HepG2 (cell line): Measurements from ENCODE around the gene HCRTR1. TPM values are rescaled to one million over a fixed set of nuclear protein-coding genes. Genes with fewer than 3 reads are reported as not detected.

Source experiments
- BORCS8-MEF2B ChIP-seq: sonication (generic); formaldehyde crosslinking; IDR thresholded peaks from 2 replicates; pipeline ENCODE4 v1.8.0; 2022; ENCODE audit warnings: mild to moderate bottlenecking, missing genetic modification reagents
- CSRNP2 ChIP-seq: sonication (generic); formaldehyde crosslinking; conservative IDR thresholded peaks from 2 replicates; pipeline ENCODE4 v1.8.0; 2022; ENCODE audit warnings: low read depth, missing genetic modification reagents
- FLYWCH1 ChIP-seq: sonication (generic); formaldehyde crosslinking; IDR thresholded peaks from 2 replicates; pipeline ENCODE4 v1.8.1; 2023; ENCODE audit warnings: mild to moderate bottlenecking, missing genetic modification reagents
- IRF1 ChIP-seq: sonication (generic); formaldehyde crosslinking; IDR thresholded peaks from 2 replicates; pipeline ENCODE4 v1.4.0; 2020; ENCODE audit warnings: low read depth, mild to moderate bottlenecking, missing genetic modification reagents
- KMT2A ChIP-seq: sonication (generic); formaldehyde crosslinking; IDR thresholded peaks from 2 replicates; pipeline ENCODE4 v1.4.0; 2020; ENCODE audit warnings: missing genetic modification reagents
- MTA1 ChIP-seq: sonication (generic); formaldehyde crosslinking; IDR thresholded peaks from 2 replicates; pipeline ENCODE4 v1.4.0; 2020; ENCODE audit warnings: missing genetic modification reagents, mild to moderate bottlenecking, borderline replicate concordance
- NFE2L2 ChIP-seq: fragments of 150-350 bp; IDR thresholded peaks from 2 replicates; pipeline ENCODE4 v1.6.1; 2014; ENCODE audit warnings: low read length
- PRDM10 ChIP-seq: sonication (generic); formaldehyde crosslinking; IDR thresholded peaks from 2 replicates; pipeline ENCODE4 v1.4.0; 2020; ENCODE audit warnings: low read depth, missing genetic modification reagents
- REL ChIP-seq: sonication (generic); formaldehyde crosslinking; conservative IDR thresholded peaks from 2 replicates; pipeline ENCODE4 v1.8.0; 2022; ENCODE audit warnings: mild to moderate bottlenecking, missing genetic modification reagents, moderate library complexity
- SRSF4 ChIP-seq: fragments of 200-400 bp; formaldehyde crosslinking; IDR thresholded peaks from one replicate; pipeline ENCODE4 v1.6.1; 2018; ENCODE audit warnings: mild to moderate bottlenecking, low read depth, low read length, moderate library complexity; ENCODE audit not compliant: poor library complexity, severe bottlenecking
- SRY ChIP-seq: sonication (generic); formaldehyde crosslinking; IDR thresholded peaks from 2 replicates; pipeline ENCODE4 v1.8.0; 2022; ENCODE audit warnings: mild to moderate bottlenecking, missing genetic modification reagents
- ZBED4 ChIP-seq: sonication (generic); formaldehyde crosslinking; IDR thresholded peaks from 2 replicates; pipeline ENCODE4 v1.4.0; 2020; ENCODE audit warnings: missing genetic modification reagents, borderline replicate concordance
- ZBTB10 ChIP-seq: sonication (generic); formaldehyde crosslinking; IDR thresholded peaks from 2 replicates; pipeline ENCODE4 v1.4.0; 2020; ENCODE audit warnings: missing genetic modification reagents, borderline replicate concordance
- ZNF317 ChIP-seq: sonication (generic); formaldehyde crosslinking; IDR thresholded peaks from 2 replicates; pipeline ENCODE4 v1.5.0; 2020; ENCODE audit warnings: mild to moderate bottlenecking, missing genetic modification reagents
- ZNF616 ChIP-seq: sonication (generic); formaldehyde crosslinking; IDR thresholded peaks from 2 replicates; pipeline ENCODE4 v1.5.0; 2020; ENCODE audit warnings: low read depth, mild to moderate bottlenecking, missing genetic modification reagents
- polyA plus RNA-seq, 8 experiments: library from polyadenylated mRNA; depleted of rRNA in 3 of 8; stranded (reverse) in 7 of 8; unstranded in 1 of 8; fragments of >200 nt; fragmentation: Illumina TruSeq in 4 of 8; extraction: Trizol in 4 of 8; gene quantifications; 2 replicates each; pipeline versions ENCODE4 v1.2.1 to v1.2.3, GENCODE V29; 2011 to 2016; ENCODE audit warnings: low read depth in 4 of 8, missing spikeins in 1 of 8, mixed read lengths in 1 of 8; ENCODE audit not compliant: insufficient read depth in 1 of 8
- total RNA-seq, 5 experiments: library from RNA; depleted of rRNA; stranded (reverse); fragments of >200 nt; fragmentation: Illumina TruSeq; extraction: Trizol; gene quantifications; 2 replicates each; pipeline ENCODE4 v1.2.3, GENCODE V29; 2016; ENCODE audit warnings: low read depth in 1 of 5

HCRTR1 gene
- total and polyA plus RNA-seq, 2 of the 13 experiments (the other 11 are each of a cell fraction or from before 2014, with no cell fraction given): not detected

- TF ChIP-seq SRSF4 (no peak), FLYWCH1 (CRISPR knock-in tag) (no peak), REL (CRISPR knock-in tag) (0 out of 2 replicates have a peak, but pooled peaks have one; percentile 39), MTA1 (no peak; the same call in 1 of the 2 replicates), ZBTB10 (CRISPR knock-in tag) (no peak), ZNF616 (no peak), BORCS8-MEF2B (CRISPR knock-in tag) (peak; percentile 70), ZNF317 (no peak), ZBED4 (CRISPR knock-in tag) (no peak; the same call in 1 of the 2 replicates), PRDM10 (no peak), IRF1 (no peak), KMT2A (CRISPR knock-in tag) (no peak), NFE2L2 (no peak), SRY (CRISPR knock-in tag) (no peak), CSRNP2 (no peak)
Measured at GRCh38 chr1:31575369-31576140, 41.9 kb upstream of the HCRTR1 start (continued).
